ENCODE results near the gene RNF169.

DNA sequence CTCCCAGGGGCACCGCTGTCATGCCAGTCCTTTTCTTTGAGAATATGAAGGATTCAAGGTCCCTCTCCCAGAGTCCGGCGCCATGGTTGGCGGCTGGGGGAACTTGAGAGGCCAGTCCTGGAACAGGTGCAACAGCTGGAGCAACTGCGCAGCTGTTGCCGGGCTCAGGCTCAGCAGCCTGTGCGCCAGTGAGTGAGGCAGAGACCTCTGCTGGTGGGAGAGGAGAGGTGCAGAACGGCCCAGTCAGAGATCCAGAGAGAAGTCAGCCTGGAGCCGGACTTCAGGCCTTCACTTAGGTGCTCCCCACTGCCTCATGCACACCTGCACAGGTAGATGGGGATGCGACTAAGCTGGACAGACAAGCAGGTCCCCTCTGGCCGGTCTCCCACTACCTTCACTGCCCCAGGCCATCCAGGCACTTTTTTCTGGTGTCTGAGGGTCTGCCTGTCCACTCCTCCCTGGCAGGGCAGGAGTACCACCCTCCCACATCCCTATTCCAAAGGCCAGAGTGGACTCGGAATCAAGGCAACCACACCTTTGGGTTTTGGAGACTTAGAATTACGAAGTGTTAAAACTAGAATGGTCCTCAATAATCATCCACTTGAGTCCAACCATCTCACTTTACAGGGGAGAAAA, 22.0 kb upstream of the RNF169 start:
- no peak for TF ChIP-seq TAF1 (IDR thresholded peaks at IDR 0.05; ENCODE audit: borderline replicate concordance, low read depth, low read length)
- TF ChIP-seq POLR2AphosphoS5 (IDR thresholded peaks at IDR 0.05; ENCODE audit: low read depth, low read length) = no peak
- TF ChIP-seq POLR2A (IDR thresholded peaks at IDR 0.05; ENCODE audit: low read depth, low read length) = no peak
